Activated CD4-positive, alpha-beta T cell treated with anti-CD3 and anti-CD28 coated beads for 24 hours (primary cell): ENCODE measurements around the gene FRYL.
"Not testable (repeated sequence)": the region's sequence is repeated elsewhere in the genome, so short reads cannot be mapped to it uniquely, and the experiment has no call there.

ENCODE experiments used
- DNase-seq, 2 donors: peaks; one replicate each; pipeline ENCODE4 v3.0.0-alpha.2; 2020; ENCODE audit warnings: low read depth in 2 of 2

FRYL gene

DNA sequence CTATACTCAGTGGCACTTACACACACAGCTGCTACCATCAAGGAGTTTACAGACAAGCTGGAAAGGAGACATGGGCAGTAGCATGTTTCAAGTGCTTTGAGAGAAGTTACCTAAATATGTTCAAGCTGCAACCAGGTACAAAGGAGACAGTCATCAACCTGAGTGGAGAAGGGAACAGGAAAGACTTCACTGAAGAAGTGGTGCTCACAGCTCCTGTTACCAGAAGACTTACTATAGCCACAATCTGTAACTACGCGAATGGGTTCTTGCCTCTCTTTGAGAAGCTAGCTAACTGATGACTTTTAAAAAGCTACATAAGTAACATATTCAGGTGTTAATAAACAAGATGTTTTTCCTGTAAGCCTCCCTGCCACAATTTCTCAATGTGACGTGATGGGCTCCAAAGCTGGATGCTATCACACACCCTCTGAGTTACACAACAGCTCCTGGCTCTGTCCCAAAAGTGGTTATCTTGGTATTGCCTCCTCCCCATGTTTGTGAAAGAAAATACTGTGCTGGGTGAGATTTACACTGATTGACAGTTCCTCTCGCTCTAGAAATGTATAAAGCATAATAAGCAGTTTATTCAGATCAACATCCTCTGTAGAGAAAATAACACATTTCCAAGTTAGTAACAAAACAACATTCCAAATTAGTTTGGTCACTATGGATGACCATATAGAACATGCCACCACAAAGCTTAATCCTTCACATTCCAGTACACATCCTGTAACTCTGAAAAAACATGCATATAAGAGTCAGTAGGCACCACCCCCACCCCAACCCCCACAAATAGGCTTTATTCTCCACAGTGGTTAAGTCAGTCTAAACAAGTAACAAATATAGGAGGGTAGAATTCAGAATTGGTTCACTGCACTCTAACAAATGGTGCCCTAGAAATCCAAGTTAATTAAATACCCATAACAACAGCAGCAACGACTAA lies 81.8 kb downstream of the FRYL start:
- no peak for DNase-seq

DNA sequence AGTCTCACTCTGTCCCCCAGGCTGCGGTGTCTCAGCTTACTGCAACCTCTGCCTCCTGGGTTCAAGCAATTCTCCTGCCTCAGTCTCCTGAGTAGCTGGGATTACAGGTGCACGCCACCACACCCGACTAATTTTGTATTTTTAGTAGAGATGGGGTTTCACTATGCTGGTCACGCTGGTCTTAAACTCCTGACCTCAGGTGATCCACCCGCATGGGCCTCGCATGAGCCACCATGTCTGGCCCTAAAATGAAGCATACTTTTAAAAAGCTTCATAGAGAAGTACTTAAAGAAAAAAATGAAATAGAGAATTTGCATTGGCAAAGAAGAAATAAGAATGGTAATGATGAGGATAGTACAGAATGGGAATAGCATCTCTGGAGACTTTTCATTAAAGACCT lies 82.6 kb downstream of the FRYL start:
- not testable (repeated sequence) for DNase-seq

DNA sequence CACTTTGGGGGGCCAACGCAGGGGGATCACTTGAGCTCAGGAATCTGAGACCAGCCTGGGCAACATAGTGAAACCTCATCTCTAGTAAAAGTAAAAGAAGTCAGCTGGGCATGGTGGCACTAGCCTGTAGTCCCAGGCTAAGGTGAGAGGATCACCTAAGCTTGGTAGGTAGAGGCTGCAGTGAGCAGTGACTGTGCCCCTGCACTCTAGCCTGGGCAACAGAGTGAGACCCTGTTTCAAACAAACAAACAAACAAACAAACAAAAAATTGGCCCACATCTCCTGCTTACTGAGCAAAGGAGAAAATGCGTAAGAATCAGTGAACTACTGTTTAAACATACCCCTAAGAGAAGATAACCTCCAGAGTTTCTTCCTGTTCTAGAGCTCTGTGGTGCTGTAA lies 85.3 kb downstream of the FRYL start:
- no peak for DNase-seq

DNA sequence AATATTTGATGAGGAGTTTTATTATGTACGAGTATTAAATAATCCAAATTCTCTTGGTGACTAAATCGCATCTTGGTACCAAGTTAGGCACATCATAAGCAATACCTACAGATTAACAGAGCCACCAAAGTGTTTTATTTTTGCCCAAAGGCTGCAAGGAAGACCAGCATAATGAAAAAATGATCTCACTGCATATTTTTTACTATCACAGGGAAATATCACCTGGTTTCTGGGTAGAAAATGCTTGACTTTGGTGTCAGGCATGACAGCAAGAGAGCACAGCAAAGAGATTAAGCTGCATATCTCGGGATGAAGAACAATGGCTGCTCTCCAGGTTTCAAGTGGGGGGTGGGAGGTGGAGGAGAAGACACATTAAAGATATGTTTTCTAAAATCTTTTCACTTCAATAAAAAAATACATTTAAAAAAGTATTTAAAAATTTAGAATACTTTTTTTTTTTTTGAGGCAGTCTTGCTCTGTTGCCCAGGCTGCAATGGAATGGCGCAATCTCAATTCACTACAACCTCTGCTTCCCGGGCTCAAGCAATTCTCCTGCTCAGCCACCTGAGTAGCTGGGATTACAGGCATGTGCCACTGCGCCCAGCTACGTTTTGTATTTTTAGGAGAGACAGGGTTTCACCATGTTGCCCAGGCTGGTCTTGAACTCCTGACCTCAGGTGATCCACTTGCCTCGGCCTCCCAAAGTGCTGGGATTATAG lies 86.1 kb downstream of the FRYL start:
- no peak for DNase-seq

DNA sequence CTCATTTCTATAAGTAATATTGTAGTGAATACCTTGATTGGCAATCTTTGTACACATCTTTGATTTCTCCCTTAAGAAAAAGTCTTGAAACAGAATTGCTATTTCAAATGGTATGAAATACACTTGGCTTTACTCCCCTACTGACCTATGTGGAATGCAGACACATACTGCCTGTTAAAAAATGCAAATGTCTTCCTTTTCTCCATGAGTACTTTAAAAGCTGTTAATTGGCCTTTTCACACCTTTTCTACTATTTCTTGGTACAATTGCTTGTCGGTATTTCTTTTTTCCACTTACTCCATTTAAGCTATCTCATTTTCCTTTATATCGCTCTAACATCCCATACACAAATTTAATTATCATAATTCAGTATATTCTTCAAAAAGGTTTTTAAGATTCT lies 87.2 kb downstream of the FRYL start:
- no peak for DNase-seq

DNA sequence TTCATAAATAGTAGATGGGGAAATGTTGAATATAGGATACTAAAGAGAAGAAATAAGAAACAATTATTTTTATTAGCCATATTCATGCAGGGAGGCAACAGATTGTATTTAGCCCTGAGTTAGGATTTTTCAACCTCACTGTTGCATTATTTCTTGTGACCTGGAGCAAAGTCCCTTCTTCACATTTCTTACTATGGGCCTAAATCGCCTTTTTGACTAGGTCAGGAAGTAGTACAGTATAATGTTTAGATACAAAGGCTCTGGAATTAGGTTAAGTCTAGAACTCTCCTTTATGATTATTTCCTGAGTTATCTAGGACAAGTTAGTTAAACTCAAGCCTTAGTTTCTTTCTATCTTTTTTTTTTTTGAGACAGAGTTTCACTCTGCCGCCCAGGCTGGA lies 88.0 kb downstream of the FRYL start:
- no peak for DNase-seq

DNA sequence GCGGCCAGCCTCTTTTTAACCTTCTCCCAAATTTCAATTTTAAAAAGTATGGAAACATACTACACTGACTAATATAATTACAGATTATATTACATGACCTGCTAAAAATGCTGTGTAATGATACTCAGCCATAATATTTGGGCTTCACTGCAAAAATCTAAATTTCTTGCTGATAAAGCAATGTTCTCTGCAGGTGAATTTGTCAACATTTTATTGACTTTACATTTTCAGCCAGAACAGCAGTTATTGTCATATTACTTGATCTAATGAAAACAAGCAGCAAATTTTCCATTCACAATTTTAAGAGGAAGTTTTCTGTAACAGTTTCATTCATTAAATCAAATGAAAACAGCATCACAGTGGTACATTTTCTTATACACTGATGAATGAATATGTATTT lies 91.1 kb downstream of the FRYL start:
- no peak for DNase-seq

DNA sequence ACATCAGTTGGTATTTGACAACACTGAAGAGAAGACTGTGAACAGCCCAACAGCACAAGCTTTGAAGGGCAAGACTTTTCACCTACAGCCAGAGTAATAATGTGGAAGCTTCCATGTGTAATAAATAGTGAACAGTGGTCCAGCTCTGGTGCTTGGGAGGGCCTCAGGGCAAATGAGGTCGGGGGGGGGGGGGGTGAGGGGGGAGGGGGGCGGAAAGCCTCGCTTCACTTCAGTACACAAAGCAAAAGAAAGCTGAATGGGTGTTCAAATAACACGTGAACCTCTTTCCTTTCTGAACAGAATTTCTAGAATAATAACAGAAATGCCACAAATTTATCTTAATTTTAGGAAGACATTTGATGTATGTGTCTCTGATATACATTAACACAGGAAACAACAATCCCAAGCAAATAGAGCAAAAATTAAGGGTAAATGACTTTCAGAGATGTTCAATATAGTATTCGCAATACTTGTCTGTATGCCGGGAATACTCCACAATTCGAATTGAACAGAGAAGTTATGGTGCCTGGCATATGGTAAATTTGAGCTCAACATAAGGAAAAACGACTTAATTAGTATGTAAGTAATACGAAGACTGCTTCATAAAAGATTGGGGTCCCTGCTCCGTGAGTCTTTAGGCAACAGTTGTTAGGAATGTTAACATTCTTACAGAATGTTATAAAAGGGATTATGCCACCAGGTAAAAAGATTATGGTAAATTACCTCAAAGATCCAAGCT lies 92.6 kb downstream of the FRYL start:
- DNase-seq, result no peak

DNA sequence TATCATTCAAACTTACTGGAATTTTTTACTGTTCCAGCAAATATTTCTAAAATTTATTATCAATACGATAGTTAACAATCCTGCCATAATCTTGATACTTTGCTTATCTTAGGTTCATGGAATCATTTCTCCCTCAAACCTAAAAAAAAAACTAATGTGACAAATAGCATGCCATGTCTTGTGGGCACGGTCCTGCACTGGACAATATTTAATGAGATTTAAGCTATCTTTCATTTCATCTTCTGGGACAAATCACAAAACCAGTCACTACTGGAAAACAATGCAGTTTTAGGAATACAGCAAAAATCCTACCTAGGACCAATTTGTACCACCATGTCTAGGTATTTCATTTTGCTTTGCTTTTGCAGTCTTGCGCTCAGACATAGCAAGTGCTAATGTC lies 93.7 kb downstream of the FRYL start:
- DNase-seq, result no peak

DNA sequence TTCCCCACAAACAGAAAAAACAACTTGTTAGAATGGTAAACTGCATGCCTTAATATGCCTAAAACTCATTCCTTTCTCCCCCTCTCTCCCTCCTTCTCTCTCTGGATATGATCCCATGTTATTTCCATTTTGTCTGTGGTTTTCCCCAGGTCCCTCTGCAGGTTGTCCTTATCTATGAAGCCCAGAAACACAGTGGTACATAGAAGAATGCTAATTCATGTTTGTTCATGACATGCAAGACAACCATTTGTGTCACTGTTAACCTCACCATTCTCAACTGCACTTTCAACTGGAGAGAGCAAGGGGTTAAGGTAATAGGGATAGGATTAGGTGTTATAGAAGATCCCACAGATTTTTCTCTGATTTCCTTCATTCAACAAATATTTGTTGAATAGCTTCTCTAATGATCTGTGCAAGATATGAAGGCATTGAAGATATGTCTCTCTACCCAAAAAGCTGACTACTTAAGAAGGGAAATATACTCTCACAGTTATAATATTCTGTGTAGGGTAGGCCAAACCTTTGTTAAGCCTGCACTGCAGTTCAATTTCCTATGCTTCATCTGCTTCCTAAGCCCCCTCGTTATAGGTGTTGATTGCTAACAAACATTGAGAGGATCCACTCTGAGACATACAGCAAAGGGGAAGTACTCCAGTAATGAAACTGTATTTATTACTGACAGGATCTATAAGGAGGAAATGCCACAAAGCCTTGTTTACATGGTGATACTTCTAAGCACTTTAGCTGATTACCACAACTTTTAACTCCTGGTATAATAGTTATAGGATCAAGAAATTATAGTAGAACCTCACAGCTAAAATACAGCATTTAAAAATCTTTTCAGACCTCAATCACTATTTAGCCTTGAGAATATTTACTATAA lies 96.1 kb downstream of the FRYL start:
- no peak for DNase-seq

DNA sequence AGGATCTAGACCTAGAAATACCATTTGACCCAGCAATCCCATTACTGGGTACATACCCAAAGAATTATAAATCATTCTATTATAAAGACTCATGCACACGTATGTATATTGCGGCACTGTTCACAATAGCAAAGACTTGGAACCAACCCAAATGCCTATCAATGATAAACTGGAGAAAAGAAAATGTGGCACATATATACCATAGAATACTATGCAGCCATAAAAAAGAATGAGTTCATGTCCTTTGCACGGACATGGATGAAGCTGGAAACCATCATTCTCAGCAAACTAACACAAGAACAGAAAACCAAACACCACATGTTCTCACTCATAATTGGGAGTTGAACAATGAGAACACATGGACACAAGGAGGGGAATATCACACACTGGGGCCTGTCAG lies 97.2 kb downstream of the FRYL start:
- not testable (repeated sequence) for DNase-seq

DNA sequence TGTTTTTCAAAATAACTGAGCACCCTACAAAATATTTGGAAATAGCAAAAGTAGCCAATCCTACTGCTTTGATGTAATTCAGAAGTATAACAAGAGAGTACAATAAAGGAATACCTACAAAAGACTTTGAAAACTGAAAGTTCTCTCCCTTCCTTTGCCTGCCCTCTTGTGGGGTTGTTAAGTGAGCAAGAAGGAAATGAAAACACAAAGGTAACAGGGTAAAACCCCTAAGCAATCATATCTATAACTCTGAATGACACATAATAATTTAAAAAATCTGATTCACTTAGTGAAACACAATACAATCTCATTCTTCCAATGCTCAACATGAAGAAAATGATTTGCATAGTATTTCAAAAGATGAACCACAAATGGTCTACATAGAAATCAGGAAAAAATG lies 98.2 kb downstream of the FRYL start:
- DNase-seq, result no peak

DNA sequence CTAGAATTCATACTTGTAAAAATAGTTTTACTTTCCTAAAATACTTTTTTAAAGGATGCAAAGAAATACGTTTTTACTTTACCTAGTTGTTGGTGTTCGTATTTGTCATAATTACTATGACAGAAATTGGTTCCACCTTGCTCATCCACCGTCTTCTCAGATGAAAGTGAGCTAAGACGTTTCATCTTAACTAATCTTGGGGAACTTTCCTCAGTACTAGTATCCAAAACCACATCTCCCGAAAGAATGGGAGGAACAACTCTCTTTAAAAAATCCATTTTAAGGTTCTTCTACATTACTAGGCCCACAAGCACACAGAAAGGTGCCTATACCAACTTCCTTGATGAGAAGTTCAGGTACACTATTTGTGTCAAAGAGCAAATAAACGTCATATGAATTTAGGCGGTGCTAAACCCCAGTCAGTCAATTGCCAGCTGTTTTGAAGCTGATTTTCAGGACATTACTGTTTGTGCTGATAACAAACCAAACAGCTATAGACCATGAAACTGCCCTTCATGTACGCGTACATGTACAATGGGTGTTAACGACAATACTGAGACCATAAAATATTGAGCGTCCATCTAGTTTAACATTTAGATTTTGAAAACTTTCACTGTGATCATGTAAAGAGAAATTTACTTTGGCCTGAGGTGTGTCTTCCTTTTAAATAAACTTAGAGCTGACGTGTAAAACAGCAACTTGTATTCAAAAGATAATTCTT lies 99.1 kb downstream of the FRYL start:
- DNase-seq, result no peak

DNA sequence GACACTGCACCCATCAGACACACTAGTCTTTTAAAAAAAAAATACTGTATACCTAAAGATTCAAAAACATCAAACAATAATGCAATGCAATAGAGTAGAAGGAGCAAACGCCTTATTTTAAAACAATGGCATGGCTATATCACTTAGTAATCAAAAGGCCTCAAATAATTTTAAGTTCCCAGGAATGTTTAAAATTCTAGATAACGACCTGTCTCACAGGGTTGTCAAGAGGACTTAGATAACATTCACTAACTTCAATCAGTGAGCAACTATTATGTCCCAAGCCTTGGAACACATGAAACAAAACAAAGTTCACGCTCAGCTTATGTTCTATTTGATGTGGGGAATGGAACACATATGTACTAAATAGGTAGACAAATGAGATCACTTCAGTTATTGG lies 106.5 kb downstream of the FRYL start:
- DNase-seq, result no peak

DNA sequence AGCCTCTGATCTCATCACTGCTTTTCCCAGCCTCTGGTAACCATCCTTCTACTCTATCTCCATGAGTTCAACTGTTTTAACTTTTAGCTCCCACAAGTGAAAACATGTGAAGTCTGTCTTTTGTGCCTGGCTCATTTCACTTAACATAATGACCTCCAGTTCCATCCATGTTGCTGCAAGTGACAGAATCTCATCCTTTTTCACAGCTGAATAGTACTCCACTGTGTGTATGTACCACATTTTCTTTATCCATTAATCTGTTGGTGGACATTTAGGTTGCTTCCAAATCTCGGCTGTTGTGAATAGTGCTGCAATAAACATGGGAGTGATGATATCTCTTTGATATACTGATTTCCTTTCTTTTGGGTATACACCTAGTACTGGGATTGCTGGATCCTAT lies 109.5 kb downstream of the FRYL start:
- no peak for DNase-seq

DNA sequence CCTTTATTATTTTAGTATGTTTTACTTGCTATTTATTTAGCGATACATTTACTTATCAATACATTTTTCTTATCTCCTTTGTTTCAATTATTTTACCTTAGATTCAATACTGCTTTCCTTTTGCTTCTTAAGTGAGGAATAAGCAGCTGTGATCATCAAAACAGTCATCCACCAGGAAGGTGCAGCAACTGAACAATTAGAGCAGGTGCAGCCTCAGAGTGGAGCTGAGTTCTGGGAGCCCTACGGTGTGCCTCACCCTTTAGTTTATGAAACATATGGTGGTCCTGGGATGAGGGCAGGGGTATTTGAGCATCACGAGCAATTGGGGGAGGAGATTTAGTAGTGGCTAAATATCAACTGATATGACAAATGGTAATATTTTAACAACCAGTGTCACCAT lies 111.0 kb downstream of the FRYL start:
- DNase-seq, result no peak

DNA sequence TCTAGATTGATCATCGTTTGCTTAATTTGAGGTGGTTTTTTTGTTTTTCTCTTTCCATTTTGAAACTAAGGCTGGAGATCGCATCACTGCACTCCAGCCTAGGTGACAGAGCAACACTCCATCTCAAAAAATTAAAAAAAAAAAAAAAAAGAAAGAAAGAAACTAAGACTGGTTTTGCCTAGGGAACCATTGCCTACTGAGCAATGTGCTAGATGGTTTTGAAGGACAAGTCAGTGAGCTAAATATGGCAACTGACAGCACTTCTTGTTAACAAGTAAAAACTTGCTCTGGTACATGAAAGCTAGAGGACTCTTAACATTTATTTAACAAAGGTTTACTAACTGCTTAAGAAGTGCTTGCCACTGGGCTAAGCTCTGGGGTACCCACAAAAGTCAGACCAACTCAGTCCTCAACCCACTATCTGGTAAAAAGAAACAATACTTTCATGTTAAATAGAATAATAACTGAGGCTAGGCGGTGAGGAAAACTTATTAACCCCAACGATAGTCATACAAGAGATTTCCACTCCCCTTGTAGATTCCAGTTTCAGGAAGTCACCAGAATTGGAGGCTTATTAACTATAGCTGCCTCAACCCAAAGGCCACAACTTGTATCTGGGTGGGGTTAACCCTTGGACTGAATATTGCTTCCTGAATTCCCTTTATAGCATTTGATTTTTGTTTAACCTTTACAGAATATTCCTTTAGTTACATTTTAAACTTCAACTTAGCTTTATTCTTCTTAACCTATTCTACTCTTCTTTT lies 111.6 kb downstream of the FRYL start:
- no peak for DNase-seq

DNA sequence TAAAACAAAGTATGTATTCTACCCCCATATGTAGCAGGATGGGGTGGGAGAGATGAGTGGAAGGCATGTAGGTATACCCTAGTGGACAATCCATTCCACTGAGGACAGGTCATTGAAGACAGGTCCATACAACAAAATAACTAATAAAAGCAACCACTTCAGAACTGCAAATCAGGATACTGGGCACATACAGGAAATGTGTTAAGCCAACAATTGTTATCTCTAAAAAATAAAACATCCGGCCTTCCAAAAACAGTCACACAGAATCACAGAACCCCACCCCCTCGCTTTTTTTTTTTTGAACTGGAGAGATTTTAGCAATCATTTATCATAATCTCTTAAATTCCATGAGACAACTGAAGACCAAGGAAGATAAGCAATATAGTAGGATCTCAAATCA lies 112.9 kb downstream of the FRYL start:
- no peak for DNase-seq

DNA sequence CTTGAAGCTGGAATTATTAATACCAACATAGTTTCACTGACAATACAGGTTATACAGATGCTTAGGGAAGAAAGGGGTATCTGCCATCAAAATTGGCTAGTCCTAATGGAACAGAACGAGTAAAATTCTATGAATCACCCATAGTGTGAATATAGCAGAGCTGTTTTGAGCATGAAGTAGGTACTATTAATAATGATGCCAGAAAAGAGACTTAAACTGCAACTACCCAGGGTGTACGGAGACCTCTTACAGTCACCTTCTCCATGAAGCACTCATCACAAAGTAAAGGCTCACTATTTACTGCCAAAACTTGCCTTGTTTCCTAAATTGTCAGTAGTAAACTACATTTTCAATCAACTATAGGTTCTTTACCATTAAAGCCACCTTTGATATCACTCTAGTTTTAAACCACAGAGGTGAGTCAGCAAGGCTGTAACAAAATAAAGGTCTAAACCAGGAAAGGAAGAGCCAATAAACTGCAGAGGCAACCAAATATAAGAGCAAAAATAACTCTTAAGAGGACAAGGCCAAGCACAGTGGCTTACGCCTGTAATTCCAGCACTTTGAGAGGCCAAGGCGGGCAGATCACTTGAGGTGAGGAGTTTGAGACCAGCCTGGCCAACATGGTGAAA lies 114.4 kb downstream of the FRYL start:
- DNase-seq, result no peak

DNA sequence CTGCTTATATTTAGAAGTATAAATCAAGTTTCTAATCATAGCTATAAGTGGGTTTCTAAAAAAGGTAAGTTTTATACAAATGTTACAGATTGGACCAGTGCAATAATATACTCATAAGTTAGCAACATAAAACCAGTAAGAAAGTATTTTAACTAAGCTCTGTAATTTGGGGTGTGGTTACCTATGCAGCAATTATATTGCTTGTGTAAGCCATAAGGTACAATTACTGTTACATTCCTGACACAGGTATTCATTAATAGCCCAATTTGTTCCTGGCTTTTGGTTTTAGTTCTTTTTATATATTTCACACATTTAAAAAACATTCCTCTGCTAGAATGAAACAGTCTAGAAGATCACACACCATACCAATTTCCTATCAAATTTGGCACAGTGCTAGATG lies 115.1 kb downstream of the FRYL start:
- DNase-seq, result no peak
